Prostate gland (tissue), 2 donors: Measurements from ENCODE around the gene SLC23A1. TPM values are rescaled to one million over a fixed set of nuclear protein-coding genes. Genes with fewer than 3 reads are reported as not detected.

Source experiments
- DNase-seq: peaks from one replicate; pipeline ENCODE4 v3.0.0-alpha.2; 2019; ENCODE audit warnings: low spot score
- H3K27ac ChIP-seq, 2 donors: fragments of 200-600 bp; sonication (generic); 2 replicates each; pipeline ENCODE4 v1.5.1; 2017 to 2019
- H3K27me3 ChIP-seq: fragments of 200-600 bp; sonication (generic); replicated peaks from 2 replicates; pipeline ENCODE4 v1.5.1; 2019; ENCODE audit not compliant: insufficient read depth
- H3K36me3 ChIP-seq, 2 donors: fragments of 200-600 bp; sonication (generic); 1 replicate in 1 of 2; 2 replicates in 1 of 2; pipeline versions ENCODE4 v1.5.1 to v1.8.1; 2017 to 2019
- H3K4me1 ChIP-seq: fragments of 200-600 bp; sonication (generic); replicated peaks from 2 replicates; pipeline ENCODE4 v1.5.1; 2019
- H3K4me3 ChIP-seq, 2 donors: fragments of 200-600 bp; sonication (generic); 2 replicates each; pipeline ENCODE4 v1.5.1; 2017 to 2019
- H3K9me3 ChIP-seq: fragments of 200-600 bp; sonication (generic); 2 replicates; pipeline ENCODE4 v1.5.1; 2017
- POLR2A ChIP-seq: fragments of 450-650 bp; IDR thresholded peaks from one replicate; pipeline ENCODE4 v1.6.1; 2016; ENCODE audit warnings: antibody characterized with exemption, mild to moderate bottlenecking
- POLR2AphosphoS5 ChIP-seq: sonication (generic); formaldehyde crosslinking; IDR thresholded peaks from one replicate; pipeline ENCODE4 v1.6.1; 2017; ENCODE audit warnings: antibody characterized with exemption
- WGBS: methylation state at CpG from one replicate; pipeline ENCODE4 v1.1.5; 2018; 5-methylcytosine and 5-hydroxymethylcytosine counted together
- intact Hi-C: fragments of 100-400 bp; cut with DNase I; formaldehyde crosslinking; loops from one replicate; pipeline ENCODE4 v1.14.2; 2022
- total RNA-seq, 2 donors: library from RNA; depleted of rRNA; stranded (reverse); fragments of >200 nt; gene quantifications; one replicate each; pipeline ENCODE4 v1.1.0, GENCODE V29; 2016
- TF ChIP-seq, protein P1 (sequence below), 4 experiments: fragments of 200-600 bp in 2 of 4; fragments of 450-650 bp in 2 of 4; sonication (generic) in 2 of 4; IDR thresholded peaks; 1 replicate in 3 of 4; 2 replicates in 1 of 4; pipeline ENCODE4 v1.5.1; 2016 to 2019; ENCODE audit warnings: antibody characterized with exemption in 4 of 4, mild to moderate bottlenecking in 2 of 4, moderate library complexity in 2 of 4

SLC23A1 gene
- 10 to 100 TPM; 11.5 to 26.3 TPM for total RNA-seq

DNA sequence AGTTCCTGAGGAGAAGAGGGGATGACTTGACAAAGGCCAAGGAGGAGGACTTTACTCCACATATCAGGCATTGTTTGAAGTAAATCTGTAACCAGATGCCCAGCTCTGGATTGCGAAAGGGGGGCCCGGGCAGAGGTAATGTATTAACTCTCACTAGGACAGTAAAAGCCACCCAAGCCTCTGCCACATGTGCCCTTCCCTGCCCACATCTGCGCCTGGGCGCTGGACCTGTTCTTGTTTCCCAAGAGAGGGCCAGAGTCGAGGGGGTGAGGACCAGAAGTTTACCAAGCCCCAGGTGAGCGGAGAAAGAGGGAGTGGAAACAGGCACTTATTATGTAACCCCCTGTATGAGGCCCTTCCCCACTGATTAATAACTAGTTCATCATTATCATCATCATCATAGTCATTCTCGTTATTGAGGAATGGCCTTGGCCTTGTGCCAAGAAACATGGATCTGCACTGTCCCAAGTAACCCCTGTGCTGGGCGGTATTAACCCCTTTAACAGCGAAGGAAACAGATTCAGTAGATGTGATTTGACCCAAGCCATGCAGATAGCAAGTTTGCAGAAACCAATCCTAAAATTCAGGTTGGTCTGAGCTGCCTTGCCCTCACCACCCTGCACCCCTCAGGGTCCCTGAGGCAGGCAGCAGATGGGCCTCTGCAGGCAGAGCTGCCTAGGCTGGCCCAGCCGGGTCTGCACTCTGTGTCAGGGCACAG lies at the start of gene SLC23A1:
Gene SLC23A1 (minus strand): TSS at position 23 of the 718 bp plus-strand sequence. CDS start 44 bp downstream, outside the sequence.
- DNase-seq = no peak
- H3K27ac ChIP-seq = peak within 1 kb of the TSS; percentile 77 to 79

GRCh38 chr5:139431706-139432105 lies 48.6 kb upstream of the SLC23A1 start:
- Histone ChIP-seq H3K9me3 (no peaks in the 10 kb centered on the region), H3K4me1 (no peaks in the 10 kb centered on the region), H3K27me3 (no peaks in the 10 kb centered on the region), H3K27ac (no peak overlapping the region), H3K36me3 (no peaks in the 10 kb centered on the region), H3K4me3 (no peak overlapping the region)
- TF ChIP-seq POLR2AphosphoS5 (no peak), POLR2A (no peak)
- TF ChIP-seq, protein P1, sequence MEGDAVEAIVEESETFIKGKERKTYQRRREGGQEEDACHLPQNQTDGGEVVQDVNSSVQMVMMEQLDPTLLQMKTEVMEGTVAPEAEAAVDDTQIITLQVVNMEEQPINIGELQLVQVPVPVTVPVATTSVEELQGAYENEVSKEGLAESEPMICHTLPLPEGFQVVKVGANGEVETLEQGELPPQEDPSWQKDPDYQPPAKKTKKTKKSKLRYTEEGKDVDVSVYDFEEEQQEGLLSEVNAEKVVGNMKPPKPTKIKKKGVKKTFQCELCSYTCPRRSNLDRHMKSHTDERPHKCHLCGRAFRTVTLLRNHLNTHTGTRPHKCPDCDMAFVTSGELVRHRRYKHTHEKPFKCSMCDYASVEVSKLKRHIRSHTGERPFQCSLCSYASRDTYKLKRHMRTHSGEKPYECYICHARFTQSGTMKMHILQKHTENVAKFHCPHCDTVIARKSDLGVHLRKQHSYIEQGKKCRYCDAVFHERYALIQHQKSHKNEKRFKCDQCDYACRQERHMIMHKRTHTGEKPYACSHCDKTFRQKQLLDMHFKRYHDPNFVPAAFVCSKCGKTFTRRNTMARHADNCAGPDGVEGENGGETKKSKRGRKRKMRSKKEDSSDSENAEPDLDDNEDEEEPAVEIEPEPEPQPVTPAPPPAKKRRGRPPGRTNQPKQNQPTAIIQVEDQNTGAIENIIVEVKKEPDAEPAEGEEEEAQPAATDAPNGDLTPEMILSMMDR (IDR thresholded peaks at IDR 0.05) = no peak
- no peak for DNase-seq
- WGBS = 69% methylated on average over 1 of the region's 1 CpG
- intact Hi-C loops = no loop called here

More for the DNA sequence above, at the start of gene SLC23A1:
- TF ChIP-seq POLR2AphosphoS5 (no peak), POLR2A (no peak)
- TF ChIP-seq, protein P1 (IDR thresholded peaks at IDR 0.05) = no peak
- peak within 1 kb of the TSS in 1 of 2 donors; percentile 19 for H3K4me3 ChIP-seq
- intact Hi-C loops = no loop called here
- 53% methylated on average over 10 of the region's 10 CpGs for WGBS
- H3K36me3 ChIP-seq = no peaks in the 10 kb centered on the region
- no peaks in the 10 kb centered on the region for H3K27me3 ChIP-seq
- peaks cover 20% of the 10 kb centered on the region for H3K4me1 ChIP-seq
- no peaks in the 10 kb centered on the region for H3K9me3 ChIP-seq

GRCh38 chr5:139430015-139430414 lies 46.9 kb upstream of the SLC23A1 start:
- no peak for TF ChIP-seq POLR2A
- no peak for TF ChIP-seq POLR2AphosphoS5
- TF ChIP-seq, protein P1 (IDR thresholded peaks at IDR 0.05) = no peak
- Histone ChIP-seq H3K9me3 (no peaks in the 10 kb centered on the region), H3K27me3 (no peaks in the 10 kb centered on the region), H3K4me1 (no peaks in the 10 kb centered on the region), H3K36me3 (no peaks in the 10 kb centered on the region), H3K27ac (no peak overlapping the region), H3K4me3 (no peak overlapping the region)
- no peak for DNase-seq
- intact Hi-C loops = no loop called here
- WGBS = 91% methylated on average over 2 of the region's 2 CpGs

DNA sequence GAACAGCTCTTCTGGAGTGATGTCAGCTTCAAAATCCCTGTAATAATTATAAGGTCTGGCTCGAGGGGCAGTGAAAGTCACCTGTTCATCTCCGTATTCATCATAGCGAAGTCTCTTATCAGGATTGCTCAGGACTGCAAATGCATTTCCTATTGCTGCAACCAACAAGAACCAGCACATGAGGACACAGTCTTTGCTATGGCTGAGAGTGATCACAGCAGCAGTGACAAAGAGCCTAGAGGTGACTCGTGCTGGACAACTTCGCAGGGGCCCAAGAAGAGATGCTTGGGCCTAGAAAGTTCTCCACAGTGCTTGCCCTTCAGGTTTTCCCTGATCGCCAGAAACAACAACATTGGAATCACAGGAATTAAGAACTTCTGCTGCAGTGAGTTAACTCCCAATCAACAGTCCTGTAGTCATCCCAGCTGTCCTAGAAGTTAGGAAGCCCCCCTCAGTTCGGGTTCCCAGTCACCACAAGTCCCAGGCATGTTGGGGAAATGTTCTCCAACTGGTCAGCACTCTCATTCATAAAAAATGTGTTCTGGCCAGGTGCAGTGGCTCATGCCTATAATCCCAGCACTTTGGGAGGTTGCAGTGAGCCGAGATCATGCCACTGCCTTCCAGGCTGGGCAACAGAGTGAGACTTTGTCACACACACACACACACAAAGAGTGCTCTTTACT lies 43.2 kb upstream of the SLC23A1 start:
- no peak overlapping the region for H3K4me3 ChIP-seq
- H3K9me3 ChIP-seq = no peaks in the 10 kb centered on the region
- WGBS = 79% methylated on average over 8 of the region's 8 CpGs
- TF ChIP-seq POLR2A (no peak), POLR2AphosphoS5 (no peak)
- TF ChIP-seq, protein P1 (IDR thresholded peaks at IDR 0.05) = no peak
- no peak overlapping the region for H3K27ac ChIP-seq
- intact Hi-C loops = no loop called here
- no peaks in the 10 kb centered on the region for H3K27me3 ChIP-seq
- no peaks in the 10 kb centered on the region for H3K36me3 ChIP-seq
- no peak for DNase-seq
- no peaks in the 10 kb centered on the region for H3K4me1 ChIP-seq
